ENCODE results near the gene DEDD.

DEDD gene

DNA sequence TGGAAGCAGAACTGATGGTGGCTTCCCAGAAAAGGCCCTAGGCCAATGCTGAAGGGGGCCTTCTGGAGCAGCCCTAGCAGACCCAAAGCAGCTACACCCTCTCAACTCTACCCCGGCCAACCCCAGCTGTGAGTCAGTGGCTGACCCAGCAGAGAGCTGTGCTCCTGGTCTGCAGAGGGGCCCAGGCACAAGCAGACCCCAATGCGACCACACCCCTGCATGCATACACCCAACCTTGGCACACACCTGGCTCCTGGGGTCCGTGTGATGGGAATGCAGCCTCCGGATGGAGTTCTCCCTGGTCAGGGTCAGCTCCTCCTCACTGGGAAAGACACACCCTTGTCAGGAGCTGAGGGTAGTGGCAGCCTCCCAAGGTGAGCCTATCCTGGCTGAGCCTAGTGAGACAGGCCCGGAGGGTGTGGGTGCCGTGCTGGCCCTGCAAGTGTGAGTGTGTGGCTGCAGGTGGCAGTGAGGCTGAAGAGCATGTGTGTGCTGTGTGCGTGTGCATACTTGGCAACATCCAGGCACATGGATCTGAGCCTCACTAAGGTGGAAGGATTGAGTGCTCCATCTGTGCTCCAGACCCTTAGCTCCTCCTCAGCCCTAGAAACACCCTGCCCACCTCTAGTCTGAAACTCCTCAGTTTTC is 58.9 kb downstream of the DEDD start:
- no peak for DNase-seq (ENCODE audit: low read depth)

DNA sequence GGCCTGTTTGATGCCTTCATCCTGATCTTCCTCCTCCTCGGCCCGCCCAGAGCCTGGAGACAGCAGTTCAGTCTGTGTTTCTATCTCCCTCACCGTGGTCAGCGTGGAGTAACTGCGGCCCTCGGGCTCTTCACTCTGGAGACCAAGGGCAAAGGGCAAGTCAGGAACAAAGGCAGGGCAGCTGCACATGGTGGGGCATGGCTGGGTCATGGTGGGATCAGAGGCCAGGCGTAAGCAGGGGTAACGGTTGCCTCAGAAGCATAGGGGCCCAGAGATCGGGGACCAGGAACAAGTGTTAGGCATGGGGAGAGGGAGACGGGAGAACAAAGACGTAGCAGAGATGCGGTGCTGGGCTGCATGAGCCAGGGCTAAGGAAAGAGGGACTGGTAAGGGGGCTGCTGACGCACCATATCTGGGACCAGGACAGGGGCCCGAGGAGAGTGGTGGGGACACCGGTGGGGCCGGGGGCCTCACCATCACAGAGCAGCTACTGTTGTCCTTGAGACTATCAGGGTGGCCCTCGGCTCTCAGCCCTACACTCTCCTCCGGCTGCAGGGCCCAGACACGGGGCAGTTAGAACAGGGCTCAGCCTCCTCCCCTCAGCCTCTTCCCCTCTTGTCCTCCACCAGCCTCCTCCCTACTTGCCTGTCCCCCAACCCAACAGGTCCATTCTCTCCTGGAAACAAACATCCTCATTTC is 59.6 kb downstream of the DEDD start:
- no peak for DNase-seq (ENCODE audit: low read depth)

- no peak for DNase-seq (ENCODE audit: low read depth)
These were observed 60.5 kb downstream of the DEDD start for GRCh38 chr1:161071886-161072371.

Data from HS-5 (cell line).